ENCODE measurements around the gene VPS52. TPM values are rescaled to one million over a fixed set of nuclear protein-coding genes. Genes with fewer than 3 reads are reported as not detected.

VPS52 gene
- total RNA-seq, result 10 to 100 TPM; 58.2 to 82.6 (median 72.7) TPM
- long read RNA-seq, donor 1, transcript VPS52-212 (20 exons, 2,960 nt), result major isoform, 24 of 39 reads
- long read RNA-seq, donor 1, partial matches to known transcripts, result 4 of 39 reads
- long read RNA-seq, donor 1, other reads (novel, unspliced or antisense), result 10 of 39 reads
- long read RNA-seq, donor 2, transcript VPS52-212 (20 exons, 2,960 nt), result major isoform, 8 of 13 reads
- long read RNA-seq, donor 2, partial matches to known transcripts, result 1 of 13 reads
- long read RNA-seq, donor 2, other reads (novel, unspliced or antisense), result 3 of 13 reads

- intact Hi-C loops (cut with DNase I, micrococcal nuclease), result no loop called here
- DNase-seq, result peak; percentile 90 to 97 (median 92)
- peak within 1 kb of the TSS; percentile 69 for H3K4me3 ChIP-seq
- no peak for TF ChIP-seq CTCF (IDR thresholded peaks at IDR 0.05)
- H3K36me3 ChIP-seq (ENCODE audit: low read depth), result no peaks in the 10 kb centered on the region
- peak; percentile 92 for ATAC-seq
- H3K4me1 ChIP-seq (ENCODE audit: low read depth), result peaks cover 47% of the 10 kb centered on the region
- H3K9me3 ChIP-seq, result no peaks in the 10 kb centered on the region
Observed at GRCh38 chr6:33271468-33272274, at the start of gene VPS52, which contains the start of gene RPS18. TSS of gene VPS52 (minus strand) at chr6:33271876. CDS start at chr6:33271675, 201 bp downstream. TSS of gene RPS18 (plus strand) at chr6:33272075. CDS start at chr6:33272120, 45 bp downstream.

- intact Hi-C loops (cut with DNase I, micrococcal nuclease), result no loop called here
- Histone ChIP-seq H3K4me1 (ENCODE audit: low read depth) (peaks cover 30% of the 10 kb centered on the region), H3K4me3 (no peak overlapping the region), H3K36me3 (ENCODE audit: low read depth) (peaks cover 5% of the 10 kb centered on the region), H3K9me3 (no peaks in the 10 kb centered on the region)
- DNase-seq (no peak), ATAC-seq (no peak)
- TF ChIP-seq CTCF (IDR thresholded peaks at IDR 0.05), result no peak
Observed at GRCh38 chr6:33321227-33321626, 49.6 kb upstream of the VPS52 start.

- Histone ChIP-seq H3K4me1 (ENCODE audit: low read depth) (peaks cover 30% of the 10 kb centered on the region), H3K36me3 (ENCODE audit: low read depth) (peaks cover 5% of the 10 kb centered on the region), H3K9me3 (no peaks in the 10 kb centered on the region), H3K4me3 (no peak overlapping the region)
- DNase-seq, result peak; percentile 38 to 62 (median 44)
- intact Hi-C loops (cut with DNase I, micrococcal nuclease), result no loop called here
- no peak for ATAC-seq
- TF ChIP-seq CTCF (IDR thresholded peaks at IDR 0.05), result no peak
Observed at GRCh38 chr6:33320315-33321181, 48.9 kb upstream of the VPS52 start.

GRCh38 chr6:33319939-33320314 lies 48.3 kb upstream of the VPS52 start:
- Histone ChIP-seq H3K4me1 (ENCODE audit: low read depth) (peaks cover 36% of the 10 kb centered on the region), H3K36me3 (ENCODE audit: low read depth) (peaks cover 5% of the 10 kb centered on the region), H3K4me3 (no peak overlapping the region), H3K9me3 (no peaks in the 10 kb centered on the region)
- no peak for DNase-seq
- no peak for ATAC-seq
- TF ChIP-seq CTCF (IDR thresholded peaks at IDR 0.05), result no peak
- intact Hi-C loops (cut with DNase I, micrococcal nuclease), result no loop called here

GRCh38 chr6:33318426-33319073 lies 46.9 kb upstream of the VPS52 start:
- intact Hi-C loops (cut with DNase I, micrococcal nuclease), result no loop called here
- ATAC-seq, result no peak
- H3K4me1 ChIP-seq (ENCODE audit: low read depth), result peaks cover 35% of the 10 kb centered on the region
- no peak for TF ChIP-seq CTCF (IDR thresholded peaks at IDR 0.05)
- no peak for DNase-seq
- H3K36me3 ChIP-seq (ENCODE audit: low read depth), result peaks cover 5% of the 10 kb centered on the region
- no peaks in the 10 kb centered on the region for H3K9me3 ChIP-seq
- H3K4me3 ChIP-seq, result no peak overlapping the region

Measured in mucosa of descending colon (tissue), 3 donors.